K562 (cell line): ENCODE measurements around the gene ARPC4.

Experiments
- ARHGAP35 ChIP-seq: fragments of 450-650 bp; IDR thresholded peaks from 2 replicates; pipeline ENCODE4 v1.6.1; 2018; ENCODE audit not compliant: partially characterized antibody
- EP300 ChIP-seq: IDR thresholded peaks from 2 replicates; pipeline ENCODE4 v1.6.1; 2012; ENCODE audit warnings: low read length, improper control_type of control experiment
- FOXK2 ChIP-seq, 2 experiments: fragments of 450-650 bp; IDR thresholded peaks in 1 of 2; conservative IDR thresholded peaks in 1 of 2; 2 replicates each; pipeline ENCODE4 v1.6.1; 2016; ENCODE audit warnings: low read depth in 2 of 2, mild to moderate bottlenecking in 1 of 2
- TOE1 ChIP-seq, 2 experiments: fragments of 450-650 bp in 1 of 2; sonication (generic) in 1 of 2; formaldehyde crosslinking in 1 of 2; IDR thresholded peaks; 2 replicates each; pipeline versions ENCODE4 v1.7.1 to v1.8.0; 2016 to 2022; ENCODE audit warnings: borderline replicate concordance in 2 of 2, mild to moderate bottlenecking in 2 of 2, antibody characterized with exemption in 1 of 2, inconsistent platforms in 1 of 2, low read depth in 1 of 2, missing genetic modification reagents in 1 of 2, moderate library complexity in 1 of 2
- TF ChIP-seq, protein P1 (sequence below), 2 experiments: fragments of 450-650 bp in 1 of 2; sonication (generic) in 1 of 2; formaldehyde crosslinking in 1 of 2; IDR thresholded peaks in 1 of 2; conservative IDR thresholded peaks in 1 of 2; 2 replicates each; pipeline versions ENCODE4 v1.6.1 to v1.8.1; 2016 to 2023; ENCODE audit warnings: mild to moderate bottlenecking in 2 of 2, moderate library complexity in 2 of 2, inconsistent platforms in 1 of 2, missing genetic modification reagents in 1 of 2
- TF ChIP-seq, protein P2 (sequence below): fragments of 450-650 bp; IDR thresholded peaks from 2 replicates; pipeline ENCODE4 v1.6.1; 2016; ENCODE audit warnings: antibody characterized with exemption
- TF ChIP-seq, protein P3 (sequence below), 3 experiments: IDR thresholded peaks in 2 of 3; conservative IDR thresholded peaks in 1 of 3; 2 replicates each; pipeline ENCODE4 v1.5.1; 2011 to 2012; ENCODE audit warnings: low read length in 3 of 3, mild to moderate bottlenecking in 3 of 3, control low read depth in 2 of 3, improper control_type of control experiment in 1 of 3, inconsistent platforms in 1 of 3, low read depth in 1 of 3, mixed read lengths in 1 of 3, moderate library complexity in 1 of 3; ENCODE audit not compliant: insufficient read depth in 2 of 3
- TF ChIP-seq, protein P4 (sequence below): fragments of 250-450 bp; sonication (Bioruptor Pico); IDR thresholded peaks from 2 replicates; pipeline ENCODE4 v1.5.0; 2022; ENCODE audit warnings: mild to moderate bottlenecking

DNA sequence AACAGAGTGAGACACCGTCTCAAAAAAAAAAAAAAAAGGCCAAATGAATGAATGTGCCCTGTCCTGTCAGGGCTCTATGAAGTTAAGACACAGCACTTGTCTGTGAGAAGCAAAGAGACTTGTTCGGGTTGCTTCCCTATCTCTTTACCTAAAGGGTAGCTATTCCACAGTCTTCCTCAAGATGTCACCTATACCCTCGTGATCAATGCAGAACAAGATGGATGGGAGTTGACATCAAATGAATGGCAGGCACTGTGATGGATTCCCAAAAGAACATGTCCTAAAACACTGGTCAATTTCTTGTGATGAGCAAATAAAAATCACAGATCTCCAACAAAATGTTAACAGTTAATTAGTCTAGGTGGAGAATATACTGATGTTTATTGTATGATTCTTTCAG lies 10.1 kb upstream of the ARPC4 start:
- TF ChIP-seq ARHGAP35 (no peak), FOXK2 (conservative IDR thresholded peaks at IDR 0.05 in 1 of 2, IDR thresholded peaks at IDR 0.05 in 1 of 2; ENCODE audit: low read depth in 2 of 2) (no peak), EP300 (no peak), TOE1 (IDR thresholded peaks at IDR 0.05; ENCODE audit: borderline replicate concordance) (no peak), TOE1 (CRISPR knock-in tag; IDR thresholded peaks at IDR 0.05; ENCODE audit: borderline replicate concordance, low read depth) (no peak)
- TF ChIP-seq, protein P1, sequence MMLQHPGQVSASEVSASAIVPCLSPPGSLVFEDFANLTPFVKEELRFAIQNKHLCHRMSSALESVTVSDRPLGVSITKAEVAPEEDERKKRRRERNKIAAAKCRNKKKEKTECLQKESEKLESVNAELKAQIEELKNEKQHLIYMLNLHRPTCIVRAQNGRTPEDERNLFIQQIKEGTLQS (IDR thresholded peaks at IDR 0.05): no peak
- TF ChIP-seq, protein P1 (CRISPR knock-in tag; conservative IDR thresholded peaks at IDR 0.05): no peak
- TF ChIP-seq, protein P2, sequence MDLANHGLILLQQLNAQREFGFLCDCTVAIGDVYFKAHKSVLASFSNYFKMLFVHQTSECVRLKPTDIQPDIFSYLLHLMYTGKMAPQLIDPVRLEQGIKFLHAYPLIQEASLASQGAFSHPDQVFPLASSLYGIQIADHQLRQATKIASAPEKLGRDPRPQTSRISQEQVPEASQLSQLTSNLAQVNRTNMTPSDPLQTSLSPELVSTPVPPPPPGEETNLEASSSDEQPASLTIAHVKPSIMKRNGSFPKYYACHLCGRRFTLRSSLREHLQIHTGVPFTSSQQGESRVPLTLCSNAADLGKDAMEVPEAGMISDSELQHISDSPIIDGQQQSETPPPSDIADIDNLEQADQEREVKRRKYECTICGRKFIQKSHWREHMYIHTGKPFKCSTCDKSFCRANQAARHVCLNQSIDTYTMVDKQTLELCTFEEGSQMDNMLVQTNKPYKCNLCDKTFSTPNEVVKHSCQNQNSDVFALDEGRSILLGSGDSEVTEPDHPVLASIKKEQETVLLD: no peak
- TF ChIP-seq, protein P3, sequence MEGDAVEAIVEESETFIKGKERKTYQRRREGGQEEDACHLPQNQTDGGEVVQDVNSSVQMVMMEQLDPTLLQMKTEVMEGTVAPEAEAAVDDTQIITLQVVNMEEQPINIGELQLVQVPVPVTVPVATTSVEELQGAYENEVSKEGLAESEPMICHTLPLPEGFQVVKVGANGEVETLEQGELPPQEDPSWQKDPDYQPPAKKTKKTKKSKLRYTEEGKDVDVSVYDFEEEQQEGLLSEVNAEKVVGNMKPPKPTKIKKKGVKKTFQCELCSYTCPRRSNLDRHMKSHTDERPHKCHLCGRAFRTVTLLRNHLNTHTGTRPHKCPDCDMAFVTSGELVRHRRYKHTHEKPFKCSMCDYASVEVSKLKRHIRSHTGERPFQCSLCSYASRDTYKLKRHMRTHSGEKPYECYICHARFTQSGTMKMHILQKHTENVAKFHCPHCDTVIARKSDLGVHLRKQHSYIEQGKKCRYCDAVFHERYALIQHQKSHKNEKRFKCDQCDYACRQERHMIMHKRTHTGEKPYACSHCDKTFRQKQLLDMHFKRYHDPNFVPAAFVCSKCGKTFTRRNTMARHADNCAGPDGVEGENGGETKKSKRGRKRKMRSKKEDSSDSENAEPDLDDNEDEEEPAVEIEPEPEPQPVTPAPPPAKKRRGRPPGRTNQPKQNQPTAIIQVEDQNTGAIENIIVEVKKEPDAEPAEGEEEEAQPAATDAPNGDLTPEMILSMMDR (IDR thresholded peaks at IDR 0.05 in 2 of 3, conservative IDR thresholded peaks at IDR 0.05 in 1 of 3; ENCODE audit: insufficient read depth in 2 of 3, low read depth in 1 of 3, low read length in 3 of 3): peak; percentile 44 to 68 (median 56); a peak in 5 of 6 replicates
- TF ChIP-seq, protein P4, sequence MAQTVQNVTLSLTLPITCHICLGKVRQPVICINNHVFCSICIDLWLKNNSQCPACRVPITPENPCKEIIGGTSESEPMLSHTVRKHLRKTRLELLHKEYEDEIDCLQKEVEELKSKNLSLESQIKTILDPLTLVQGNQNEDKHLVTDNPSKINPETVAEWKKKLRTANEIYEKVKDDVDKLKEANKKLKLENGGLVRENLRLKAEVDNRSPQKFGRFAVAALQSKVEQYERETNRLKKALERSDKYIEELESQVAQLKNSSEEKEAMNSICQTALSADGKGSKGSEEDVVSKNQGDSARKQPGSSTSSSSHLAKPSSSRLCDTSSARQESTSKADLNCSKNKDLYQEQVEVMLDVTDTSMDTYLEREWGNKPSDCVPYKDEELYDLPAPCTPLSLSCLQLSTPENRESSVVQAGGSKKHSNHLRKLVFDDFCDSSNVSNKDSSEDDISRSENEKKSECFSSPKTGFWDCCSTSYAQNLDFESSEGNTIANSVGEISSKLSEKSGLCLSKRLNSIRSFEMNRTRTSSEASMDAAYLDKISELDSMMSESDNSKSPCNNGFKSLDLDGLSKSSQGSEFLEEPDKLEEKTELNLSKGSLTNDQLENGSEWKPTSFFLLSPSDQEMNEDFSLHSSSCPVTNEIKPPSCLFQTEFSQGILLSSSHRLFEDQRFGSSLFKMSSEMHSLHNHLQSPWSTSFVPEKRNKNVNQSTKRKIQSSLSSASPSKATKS: no peak
